ENCODE measurements around the gene MAP4K3.

The MAP4K3 gene

DNA sequence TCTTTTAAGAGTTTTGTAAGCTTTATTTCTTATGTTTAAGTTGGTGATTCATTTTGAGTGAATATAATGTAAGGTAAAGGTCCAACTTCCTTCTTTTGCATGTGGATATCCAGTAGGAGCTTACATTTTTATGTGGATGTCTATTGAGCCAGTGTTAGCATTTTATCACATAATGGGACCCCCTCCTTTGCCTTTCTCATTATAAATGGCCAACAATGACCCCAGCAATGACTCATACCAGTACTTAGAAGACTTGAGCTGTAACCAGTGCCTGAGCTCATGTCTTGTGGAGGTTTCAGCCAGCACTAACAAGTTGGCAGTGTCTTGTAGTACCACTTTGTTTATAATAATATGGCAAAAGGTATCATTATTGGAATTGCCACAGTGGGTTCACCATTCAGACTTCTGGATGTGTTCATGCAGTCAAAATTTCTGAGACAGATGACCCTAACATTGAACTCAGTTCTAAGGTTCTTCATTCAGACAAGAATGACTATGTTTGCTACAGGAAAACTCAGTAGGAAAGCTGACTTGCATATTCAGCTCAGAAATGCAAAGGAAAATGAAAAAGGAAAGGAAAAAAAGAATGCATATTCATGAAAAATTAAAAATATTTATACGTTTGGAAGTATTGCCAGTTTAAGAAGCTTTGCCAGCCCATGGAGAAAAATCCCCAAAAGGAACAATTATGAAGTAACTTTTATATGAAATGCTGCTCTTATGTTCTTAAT lies 234.3 kb downstream of the MAP4K3 start:
- no peak for TF ChIP-seq TAF1 (IDR thresholded peaks at IDR 0.05; ENCODE audit: borderline replicate concordance, insufficient read depth, low read length)
- TF ChIP-seq SIN3A (IDR thresholded peaks at IDR 0.05; ENCODE audit: borderline replicate concordance, insufficient read depth, low read length) = no peak
- no peak for TF ChIP-seq FOXP2 (optimal IDR thresholded peaks at IDR 0.05; ENCODE audit: borderline replicate concordance, extremely low read depth, extremely low read length, insufficient read depth)
- TF ChIP-seq POLR2AphosphoS5 (IDR thresholded peaks at IDR 0.05; ENCODE audit: low read depth, low read length) = no peak
- TF ChIP-seq REST (IDR thresholded peaks at IDR 0.05; ENCODE audit: insufficient read depth in 1 of 2, low read depth in 2 of 2, low read length in 2 of 2) = no peak
